ENCODE measurements around the gene LYSET.

Gene LYSET

GRCh38 chr14:93201155-93201704 is 16.1 kb downstream of the LYSET start:
- no peak overlapping the region for H3K27ac ChIP-seq
- TF ChIP-seq CTCF (IDR thresholded peaks at IDR 0.05) (no peak), ZFX (IDR thresholded peaks at IDR 0.05; ENCODE audit: borderline replicate concordance) (no peak)

GRCh38 chr14:93206793-93207467 is 21.8 kb downstream of the LYSET start, which contains the start of the genes GON7 and UBR7:
Gene GON7 (minus strand): TSS chr14:93207065. CDS start chr14:93207037, 28 bp downstream.
Gene UBR7 (plus strand): TSS chr14:93207256. CDS start chr14:93207292, 36 bp downstream.
- peak; percentile 64 for TF ChIP-seq CTCF (IDR thresholded peaks at IDR 0.05)
- TF ChIP-seq ZFX (IDR thresholded peaks at IDR 0.05; ENCODE audit: borderline replicate concordance) = no peak

GRCh38 chr14:93207468-93208308 is 22.6 kb downstream of the LYSET start:
- H3K27ac ChIP-seq = peak overlapping the region; percentile 81
- TF ChIP-seq ZFX (IDR thresholded peaks at IDR 0.05; ENCODE audit: borderline replicate concordance) (no peak), CTCF (IDR thresholded peaks at IDR 0.05) (peak; percentile 54)

More at GRCh38 chr14:93206793-93207467, 21.8 kb downstream of the LYSET start, which contains the start of the genes GON7 and UBR7:
- peak within 1 kb of the TSS; percentile 81 for H3K27ac ChIP-seq

- no peak for TF ChIP-seq CTCF (IDR thresholded peaks at IDR 0.05)
- no peak for TF ChIP-seq ZFX (IDR thresholded peaks at IDR 0.05; ENCODE audit: borderline replicate concordance)
- H3K27ac ChIP-seq = no peak overlapping the region
These were observed 27.3 kb downstream of the LYSET start for GRCh38 chr14:93212432-93212831.

- TF ChIP-seq CTCF (IDR thresholded peaks at IDR 0.05) (no peak), ZFX (IDR thresholded peaks at IDR 0.05; ENCODE audit: borderline replicate concordance) (no peak)
- H3K27ac ChIP-seq = no peak overlapping the region
These were observed 29.5 kb downstream of the LYSET start for GRCh38 chr14:93214598-93214997.

GRCh38 chr14:93219103-93219726 is 34.1 kb downstream of the LYSET start:
- peak; percentile 80 for TF ChIP-seq CTCF (IDR thresholded peaks at IDR 0.05)
- TF ChIP-seq ZFX (IDR thresholded peaks at IDR 0.05; ENCODE audit: borderline replicate concordance) = no peak
- H3K27ac ChIP-seq = no peak overlapping the region

Data from 22Rv1 (cell line).